Measurements from ENCODE around the gene PRR18.

Gene PRR18

DNA sequence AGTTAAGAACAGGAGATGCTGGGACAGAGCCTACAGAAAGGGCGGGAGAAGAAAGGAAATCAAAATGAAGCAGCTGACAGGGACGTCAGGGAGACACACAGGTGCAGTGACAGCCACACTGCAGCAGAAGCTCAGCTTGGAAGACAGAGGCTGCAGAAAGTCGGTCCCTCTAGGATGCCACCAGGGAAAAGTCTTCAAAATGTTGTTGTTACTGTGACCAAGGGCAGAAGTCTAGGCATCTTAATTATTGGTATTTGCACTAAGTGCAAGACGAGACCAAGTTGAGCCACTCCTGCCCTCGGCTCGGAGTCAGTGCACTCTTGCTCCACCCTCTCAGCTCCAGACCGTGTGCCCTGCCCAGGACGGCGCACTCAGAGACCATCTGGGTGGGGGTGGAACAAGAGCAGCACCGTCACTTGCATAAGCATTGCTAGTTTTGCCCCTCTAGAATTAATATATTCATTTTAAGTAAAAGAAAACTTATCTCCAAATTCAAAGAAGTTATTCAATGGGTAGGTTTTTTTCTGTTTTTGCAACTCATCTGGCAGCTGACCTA, 2.6 kb downstream of the PRR18 start:
- no peak for FAIRE-seq

DNA sequence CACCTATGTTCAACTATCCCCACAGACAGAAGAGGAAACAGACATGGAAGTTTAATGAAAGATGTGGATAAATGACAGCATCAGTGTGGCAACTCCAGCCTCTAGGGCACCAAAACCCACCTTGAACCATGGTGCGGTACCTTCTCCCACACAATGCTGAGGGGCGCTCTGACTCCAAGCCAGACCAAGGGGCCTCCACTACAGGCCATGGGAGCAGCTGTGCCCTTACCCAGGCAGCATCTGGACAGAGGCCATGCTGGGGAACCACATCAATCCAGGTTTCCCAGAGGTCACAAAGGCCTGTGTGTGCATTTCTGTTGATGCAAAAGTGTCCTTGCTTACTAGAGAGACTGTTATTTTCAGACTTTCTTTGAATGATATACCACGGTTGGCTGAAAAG, 4.1 kb downstream of the PRR18 start:
- FAIRE-seq, result no peak

DNA sequence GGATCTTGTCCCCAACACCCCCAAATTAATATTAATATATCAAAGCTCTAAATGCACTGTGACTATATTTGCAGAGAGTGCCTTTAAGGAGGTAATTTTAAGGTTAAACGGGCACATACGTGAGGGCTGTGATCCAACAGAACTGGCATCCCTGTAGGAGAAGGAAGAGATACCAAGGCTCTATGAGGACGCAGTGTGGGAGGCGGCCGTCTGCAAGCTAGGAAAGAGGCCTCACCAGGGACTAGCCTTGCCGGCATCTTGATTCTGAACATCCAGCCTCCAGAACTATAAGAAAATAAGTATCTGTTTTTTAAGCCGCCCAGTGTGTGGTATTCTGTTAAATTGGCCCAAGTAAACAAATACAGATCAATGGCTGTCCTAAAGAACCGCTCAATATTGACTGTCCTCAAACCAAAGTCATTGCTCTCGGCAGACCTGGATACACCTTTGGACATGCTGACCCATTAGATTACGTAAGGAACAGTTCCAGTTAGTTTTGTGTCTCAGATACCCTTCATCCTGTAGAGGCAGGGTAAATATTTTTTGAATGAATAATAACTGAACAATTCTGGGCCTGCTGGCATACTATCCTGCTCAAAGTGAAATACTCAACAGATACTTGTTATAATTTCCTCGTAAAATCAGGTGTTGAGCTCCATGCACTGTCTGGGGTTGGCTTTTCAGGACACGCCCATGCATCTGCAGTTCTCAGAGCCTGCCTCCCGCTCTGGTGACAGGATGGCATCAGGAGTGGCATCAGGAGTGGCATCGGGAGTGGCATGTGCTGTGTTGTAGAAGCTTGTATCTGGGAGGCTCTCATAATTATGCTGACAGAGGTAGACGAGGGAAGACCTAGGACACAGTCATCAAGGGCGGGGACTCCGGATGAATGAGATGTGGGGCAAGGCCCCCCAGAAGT, 6.3 kb downstream of the PRR18 start:
- no peak for FAIRE-seq

DNA sequence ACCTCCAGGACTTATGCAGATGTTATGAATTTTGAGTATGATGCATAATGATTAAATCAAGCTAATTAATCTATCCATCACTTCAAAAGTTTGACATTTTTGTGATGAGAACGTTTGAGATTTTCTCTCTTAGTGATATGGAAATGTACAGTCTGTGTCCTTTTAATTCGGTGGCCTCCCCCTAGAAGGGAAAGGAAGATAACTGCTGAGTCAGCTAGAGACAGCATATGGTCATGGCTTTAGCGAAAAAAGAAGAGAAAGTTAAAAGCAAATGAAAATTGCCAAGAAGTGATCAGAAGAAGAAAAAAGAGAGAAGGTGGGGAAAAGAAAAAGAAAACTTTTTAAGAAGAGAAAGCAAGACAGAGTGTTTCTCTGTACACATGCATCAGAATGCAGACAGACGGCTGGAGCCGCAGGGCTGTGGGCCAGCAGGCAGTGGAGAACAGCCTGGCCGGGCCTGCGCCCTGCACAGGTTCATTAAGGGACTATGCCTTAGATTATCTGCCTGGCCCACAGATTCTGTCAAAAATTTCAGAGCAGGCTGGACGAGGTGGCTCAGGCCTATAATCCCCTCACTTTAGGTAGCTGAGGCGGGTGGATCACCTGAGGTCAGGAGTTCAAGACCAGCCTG, 7.7 kb downstream of the PRR18 start:
- FAIRE-seq, result no peak

DNA sequence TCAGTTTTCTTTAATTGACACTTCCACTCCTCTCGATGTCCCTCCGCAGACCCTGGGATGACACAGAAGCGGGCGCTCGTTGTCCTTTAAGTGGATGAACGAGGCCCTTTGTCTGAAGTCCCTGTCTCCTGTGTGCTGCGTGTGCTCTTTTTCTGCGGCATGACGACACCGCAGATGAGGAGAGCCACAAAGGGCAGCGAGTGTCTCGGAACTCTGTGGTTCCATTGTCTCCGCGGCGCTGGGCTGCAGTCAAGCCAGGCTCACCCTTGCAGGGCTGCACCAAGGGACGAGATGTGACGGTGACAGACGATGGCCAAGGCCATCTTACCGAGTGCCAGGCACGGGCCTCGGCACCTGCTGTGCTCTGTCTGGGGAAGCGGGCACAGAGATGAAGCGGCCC, 10.6 kb downstream of the PRR18 start:
- no peak for FAIRE-seq

DNA sequence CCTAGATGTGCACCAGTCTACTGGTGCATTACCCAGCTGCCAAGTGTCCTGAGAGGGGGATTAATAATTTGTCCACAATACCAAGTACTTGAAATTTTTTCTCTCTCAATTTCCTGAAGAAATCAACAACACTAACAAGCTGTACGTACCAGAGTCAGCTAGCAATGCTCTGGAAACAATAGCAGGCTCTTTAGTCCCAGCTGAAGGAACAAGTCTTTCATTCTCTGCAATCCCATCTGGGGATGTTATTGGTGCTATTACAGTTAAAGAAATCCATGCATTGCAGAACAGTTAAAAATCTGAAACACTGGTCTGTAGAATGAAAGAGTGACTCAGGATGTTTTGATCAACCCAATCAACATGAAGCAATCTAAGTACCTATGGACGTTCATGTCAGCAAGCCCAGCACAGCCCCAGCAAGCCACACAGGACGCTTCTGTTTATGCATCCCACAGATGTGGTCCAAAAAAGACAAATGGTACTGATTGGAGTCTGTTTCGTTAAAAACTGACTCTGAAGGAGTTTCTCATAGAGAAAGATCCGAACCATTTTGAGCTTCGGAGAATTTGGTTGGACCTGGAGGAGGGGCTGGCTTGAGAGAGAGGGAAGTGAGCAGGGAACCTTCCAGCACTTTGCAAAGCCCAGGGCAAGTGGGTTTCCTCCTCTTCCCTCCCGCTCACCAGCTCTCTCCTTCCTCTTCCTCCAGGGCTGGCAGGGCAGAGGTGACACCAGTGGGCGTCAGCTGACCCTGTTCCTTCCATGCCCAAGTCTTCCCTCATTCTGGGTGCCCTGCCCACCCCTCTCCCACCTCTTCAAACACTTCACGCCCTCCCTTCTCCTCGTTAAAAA, 11.9 kb downstream of the PRR18 start:
- no peak for FAIRE-seq

DNA sequence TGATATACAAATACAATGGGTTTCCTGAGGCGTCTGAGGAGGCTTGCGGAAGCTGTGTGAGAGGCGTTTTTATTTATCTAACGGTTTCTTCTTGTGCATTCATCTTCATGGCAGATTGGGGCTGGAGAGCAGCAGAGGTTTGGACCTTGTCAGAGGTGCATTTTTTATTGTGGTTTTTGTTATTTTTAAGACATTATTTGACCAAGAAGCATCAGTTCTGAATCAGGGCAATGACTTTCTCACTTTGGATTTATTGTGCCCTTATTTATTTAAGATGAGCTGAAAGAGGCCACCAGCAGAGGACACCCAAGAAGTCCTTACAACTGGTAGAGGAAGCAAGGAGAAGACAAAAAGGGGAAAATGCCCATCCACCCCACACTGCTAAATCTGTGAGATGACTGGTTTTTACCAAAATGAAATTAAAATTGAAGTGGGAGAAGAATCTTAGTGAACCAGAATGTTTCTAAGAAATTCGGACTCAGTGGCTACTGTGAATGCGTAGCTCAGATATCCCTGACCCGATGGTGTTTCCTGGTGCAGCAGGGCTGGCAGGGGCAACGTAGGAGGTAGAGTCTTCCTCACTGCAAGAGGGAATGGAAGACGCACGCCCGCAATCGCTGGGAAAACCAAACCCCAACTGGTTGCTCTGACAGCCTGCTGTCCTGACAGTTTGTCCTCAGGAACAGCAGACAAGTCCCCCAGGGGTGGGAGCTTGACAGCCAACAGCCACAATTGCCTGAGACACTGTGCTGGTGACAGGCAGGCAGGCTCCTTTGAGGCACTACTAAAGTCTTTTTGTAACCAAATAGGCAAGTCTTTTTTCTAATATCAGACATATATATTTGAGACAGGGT, 14.2 kb downstream of the PRR18 start:
- no peak for FAIRE-seq

DNA sequence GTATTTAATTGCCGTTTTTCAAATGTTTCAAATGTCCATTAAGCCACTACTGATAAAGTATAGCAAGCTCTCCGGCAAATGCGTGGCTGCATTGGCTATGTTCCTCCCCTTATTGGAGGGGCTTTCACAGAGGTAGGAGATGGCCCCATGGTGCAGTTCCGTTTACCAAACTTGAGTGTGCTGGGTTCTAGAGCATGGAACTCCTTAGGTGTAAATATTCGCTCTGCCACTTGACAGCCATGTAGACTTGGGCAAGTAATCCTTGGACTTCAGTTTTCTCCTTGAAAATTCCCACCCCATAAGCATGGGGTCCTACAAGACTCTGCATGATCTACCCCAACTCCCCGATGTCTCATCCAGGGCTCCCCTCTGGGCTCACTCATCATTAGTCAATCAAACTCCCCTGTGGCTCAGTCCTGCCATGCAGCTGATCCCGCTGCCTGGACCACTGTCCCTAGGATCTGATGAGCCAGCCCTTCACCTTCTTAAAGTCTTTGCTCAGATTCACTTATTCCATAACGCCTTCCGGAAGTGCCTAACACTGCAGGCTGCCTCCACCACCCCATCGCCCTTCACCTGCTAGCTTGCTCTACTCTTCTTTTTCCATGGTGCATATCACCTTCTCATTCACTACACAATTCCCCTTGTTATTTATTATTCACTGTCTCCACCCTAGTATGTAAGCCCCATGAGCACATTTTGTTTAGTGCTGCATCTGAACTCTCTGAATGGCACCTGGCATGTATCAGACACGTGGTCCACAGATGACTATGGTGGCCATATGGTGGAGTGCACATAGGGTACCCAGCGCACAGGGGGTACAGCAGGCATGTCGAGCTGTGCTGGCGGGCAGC, 18.8 kb downstream of the PRR18 start:
- no peak for FAIRE-seq

DNA sequence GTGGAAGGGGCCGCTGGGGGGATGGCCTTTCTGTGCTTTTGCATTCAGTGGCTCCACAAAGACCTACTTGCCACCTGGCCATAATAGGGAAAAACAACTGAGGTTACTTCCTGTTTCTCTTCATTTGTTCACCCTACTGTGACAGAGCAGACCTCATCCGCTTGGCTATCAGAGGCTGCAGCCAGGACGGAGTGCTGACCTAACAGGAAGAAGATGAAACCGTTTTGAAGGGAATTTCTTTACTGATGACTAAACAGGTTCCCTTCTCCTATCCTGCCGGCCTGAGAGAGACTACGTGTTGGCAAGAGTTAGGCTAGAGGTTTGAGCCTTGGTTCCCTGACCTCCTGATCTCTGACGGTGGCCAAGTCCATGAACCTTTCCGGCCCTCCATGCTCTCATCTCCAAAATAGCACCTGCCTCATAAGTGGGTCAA, 21.3 kb downstream of the PRR18 start:
- no peak for FAIRE-seq

DNA sequence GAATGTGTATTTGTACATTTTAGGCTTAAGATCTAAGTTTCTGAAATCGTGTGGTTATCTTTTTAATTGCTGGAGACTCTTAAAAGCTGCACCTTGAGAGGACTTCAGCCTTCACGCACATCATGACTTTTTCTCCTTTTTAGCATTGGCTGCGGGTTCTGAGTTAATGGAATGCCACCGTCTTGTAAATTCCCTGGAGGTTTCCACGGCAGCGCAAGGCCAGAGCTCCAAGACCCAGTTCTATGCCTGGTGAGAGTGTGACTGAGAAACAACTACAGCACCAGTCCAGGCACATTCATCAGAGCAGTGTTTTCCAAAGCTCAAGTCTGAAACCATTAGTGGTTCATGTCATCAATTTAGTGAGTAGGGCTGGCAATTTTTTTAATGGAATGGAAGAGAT, 23.0 kb downstream of the PRR18 start:
- FAIRE-seq, result no peak

DNA sequence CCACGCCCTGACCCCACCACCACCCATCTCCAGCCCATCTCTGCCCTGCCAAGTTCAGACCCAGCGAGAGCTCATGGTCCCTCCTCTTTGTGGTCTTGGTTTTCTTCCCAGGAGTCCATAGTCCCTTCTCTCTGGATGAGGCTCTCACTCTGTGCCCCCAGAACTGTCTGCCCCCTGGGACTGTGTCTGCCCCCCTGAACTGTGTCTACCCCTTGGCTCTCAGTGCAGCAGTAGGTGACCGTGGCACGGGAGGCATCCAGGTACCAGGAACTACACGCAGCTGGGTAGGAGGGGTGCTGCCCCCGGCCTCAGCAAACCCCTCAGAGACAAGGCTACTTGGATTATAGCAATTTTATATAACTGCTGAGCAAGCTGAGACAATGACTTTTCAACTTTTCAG, 23.6 kb downstream of the PRR18 start:
- FAIRE-seq, result no peak

DNA sequence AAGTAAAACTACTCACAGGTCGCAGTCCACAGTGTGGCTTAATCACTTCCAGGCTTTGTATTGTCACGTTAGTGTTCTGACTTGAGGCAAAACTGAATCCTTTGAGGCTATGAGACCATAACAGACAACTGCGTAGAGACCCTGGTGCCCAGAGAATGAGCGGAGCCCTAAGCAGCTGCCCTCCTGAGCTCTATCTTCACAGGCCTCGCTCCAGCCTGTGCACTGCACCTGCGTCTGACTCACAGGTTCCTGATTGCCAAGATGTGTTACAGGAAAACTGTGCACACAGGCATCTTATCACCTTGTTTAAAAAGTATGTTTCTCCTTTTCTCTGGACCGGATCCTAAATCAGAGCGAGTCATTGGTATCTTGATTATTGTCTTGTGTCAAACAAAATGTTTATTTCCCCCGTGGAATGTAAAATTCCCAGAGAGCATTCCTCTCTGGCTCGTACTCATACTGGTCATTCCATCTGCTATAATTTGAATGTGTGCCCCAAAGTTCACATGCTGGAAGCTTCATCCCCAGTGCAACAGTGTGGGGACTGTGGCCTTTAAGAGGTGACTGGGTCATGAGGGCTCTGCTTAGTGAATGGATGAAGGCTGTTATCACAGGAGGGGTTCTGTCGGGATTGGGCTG, 25.7 kb downstream of the PRR18 start:
- no peak for FAIRE-seq

DNA sequence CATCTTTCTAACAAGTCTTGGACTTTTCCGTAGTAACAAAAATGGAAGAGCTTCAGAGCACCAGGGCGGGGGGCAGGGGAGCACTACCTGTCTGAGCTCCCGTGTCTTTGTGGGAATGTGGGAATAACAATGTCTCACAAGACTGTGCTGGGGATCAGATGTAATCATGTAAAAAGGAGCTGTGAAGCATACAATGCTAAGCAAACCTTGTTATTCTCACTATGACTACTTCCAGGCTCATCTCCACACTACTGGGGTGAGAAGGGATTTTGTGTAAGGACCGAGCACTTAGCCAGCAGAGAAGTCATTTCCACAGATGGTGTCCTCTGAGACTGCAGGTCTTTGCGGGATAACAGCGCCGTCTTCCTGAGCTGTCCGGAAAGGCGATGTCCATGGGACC, 27.1 kb downstream of the PRR18 start:
- no peak for FAIRE-seq

DNA sequence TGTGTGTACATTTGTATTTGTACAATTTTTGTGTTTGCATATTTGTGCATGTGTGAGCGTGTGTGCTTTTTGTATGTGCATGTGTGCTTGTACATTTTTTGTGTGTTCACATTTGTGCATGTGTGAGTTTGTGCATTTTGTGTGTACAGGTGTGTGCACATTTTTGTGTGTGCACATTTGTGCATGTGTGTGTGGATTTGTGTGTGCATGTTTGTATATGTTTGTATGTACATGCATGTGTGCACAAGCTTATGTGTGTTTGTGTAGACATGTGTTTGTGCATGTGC, 28.9 kb downstream of the PRR18 start:
- no peak for FAIRE-seq

DNA sequence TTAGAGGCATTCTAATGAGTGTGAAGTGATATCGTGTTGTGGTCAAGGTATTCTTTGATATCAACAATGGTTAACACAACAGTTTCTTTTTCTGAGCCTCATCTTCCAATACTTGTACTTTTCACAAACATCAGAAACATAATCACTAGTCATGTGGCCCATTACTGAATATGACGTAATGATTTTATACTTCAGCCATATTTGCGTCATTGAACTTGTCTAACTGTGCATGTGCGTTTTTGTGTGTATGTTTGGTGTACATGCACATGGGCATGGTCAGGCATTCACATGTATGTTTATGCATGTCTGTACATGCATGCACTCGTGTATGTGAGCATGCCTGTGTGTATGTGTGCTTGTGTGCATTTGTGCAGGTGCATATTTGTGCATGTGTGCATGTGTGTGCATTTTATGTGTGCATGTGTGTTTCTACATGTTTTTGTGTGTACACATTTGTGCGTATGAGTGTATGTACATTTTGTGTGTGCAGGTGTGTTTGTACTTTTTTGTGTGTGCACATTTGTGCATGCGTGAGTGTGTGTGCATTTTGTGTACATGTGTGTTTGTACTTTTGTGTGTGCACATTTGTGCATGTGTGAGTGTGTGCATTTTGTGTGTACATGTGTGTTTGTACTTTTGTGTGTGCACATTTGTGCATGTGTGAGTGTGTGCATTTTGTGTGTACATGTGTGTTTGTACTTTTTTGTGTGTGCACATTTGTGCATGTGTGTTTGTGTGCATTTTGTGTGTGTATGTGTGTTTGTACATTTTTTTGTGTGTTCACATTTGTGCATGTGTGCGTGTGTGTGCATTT, 29.4 kb downstream of the PRR18 start:
- no peak for FAIRE-seq

DNA sequence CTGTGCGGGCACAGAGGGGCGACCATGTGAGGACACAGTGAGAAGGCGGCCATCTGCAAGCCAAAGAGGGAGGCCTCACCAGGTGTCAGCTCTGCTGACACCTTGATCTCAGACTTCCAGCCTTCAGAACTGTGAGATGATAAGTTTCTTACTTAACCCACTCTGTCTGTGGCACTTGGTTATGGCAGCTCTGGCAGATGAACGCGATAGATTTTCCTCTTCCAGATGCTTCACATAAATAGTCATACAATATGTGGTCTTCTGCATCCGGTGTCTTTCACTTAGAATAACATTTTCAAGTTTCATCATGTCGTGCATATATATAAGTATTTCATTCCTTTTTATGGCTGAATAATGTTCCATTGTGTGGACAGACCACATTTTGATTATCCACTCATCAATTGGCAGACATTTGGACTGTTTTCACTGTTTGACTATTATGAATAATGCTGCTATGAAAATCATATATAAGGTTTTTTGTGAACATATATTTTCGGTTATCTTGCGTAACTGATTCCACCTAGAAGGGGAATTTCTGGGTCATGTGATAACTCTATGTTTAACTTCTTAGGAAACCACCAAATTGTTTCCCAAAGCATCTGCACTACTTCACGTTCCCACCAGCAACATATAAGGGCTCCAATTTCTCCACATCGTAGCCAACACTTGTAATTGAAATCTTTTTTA, 30.2 kb downstream of the PRR18 start:
- no peak for FAIRE-seq

DNA sequence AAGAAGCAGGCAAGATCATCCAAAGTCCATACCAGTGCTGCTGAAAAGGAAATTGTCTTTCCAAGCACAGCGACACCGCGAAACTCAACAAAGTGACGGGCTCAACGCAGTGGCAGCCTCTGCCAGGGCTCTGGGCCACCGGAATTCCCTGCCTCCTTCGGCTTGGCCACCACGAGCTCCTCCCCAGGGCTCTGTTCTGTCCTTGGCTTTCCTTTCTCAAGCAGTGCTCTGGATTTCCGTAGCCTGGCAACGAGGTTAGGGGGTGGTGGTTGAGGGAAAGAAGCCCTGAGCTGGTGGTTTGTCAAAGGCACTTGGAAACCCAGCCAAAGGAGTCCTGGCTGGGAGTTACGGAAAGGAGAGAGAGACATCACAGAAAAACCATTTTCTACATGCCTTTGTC, 31.2 kb downstream of the PRR18 start:
- no peak for FAIRE-seq

DNA sequence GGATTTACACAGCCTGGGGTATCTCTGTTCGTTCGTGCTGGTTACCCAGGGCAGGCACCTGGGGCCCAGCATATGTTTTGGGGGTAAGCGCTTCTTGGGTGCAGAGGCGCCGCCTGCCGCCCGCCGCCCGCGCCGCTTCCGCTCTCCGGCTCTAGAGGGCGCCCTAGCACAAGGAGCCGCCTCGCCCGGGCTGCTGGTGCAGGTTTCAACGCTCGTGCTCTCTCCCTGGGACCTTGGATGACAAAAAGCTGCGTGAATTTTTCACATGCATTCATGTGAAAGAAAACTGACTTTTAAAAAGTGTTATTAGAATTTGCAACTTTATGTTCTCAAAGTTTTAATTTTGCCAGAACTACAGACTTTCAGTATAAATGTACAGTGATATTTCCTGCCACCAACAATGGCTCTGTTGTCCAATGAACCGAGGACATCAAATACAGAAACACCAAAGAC, 32.5 kb downstream of the PRR18 start:
- FAIRE-seq, result no peak

DNA sequence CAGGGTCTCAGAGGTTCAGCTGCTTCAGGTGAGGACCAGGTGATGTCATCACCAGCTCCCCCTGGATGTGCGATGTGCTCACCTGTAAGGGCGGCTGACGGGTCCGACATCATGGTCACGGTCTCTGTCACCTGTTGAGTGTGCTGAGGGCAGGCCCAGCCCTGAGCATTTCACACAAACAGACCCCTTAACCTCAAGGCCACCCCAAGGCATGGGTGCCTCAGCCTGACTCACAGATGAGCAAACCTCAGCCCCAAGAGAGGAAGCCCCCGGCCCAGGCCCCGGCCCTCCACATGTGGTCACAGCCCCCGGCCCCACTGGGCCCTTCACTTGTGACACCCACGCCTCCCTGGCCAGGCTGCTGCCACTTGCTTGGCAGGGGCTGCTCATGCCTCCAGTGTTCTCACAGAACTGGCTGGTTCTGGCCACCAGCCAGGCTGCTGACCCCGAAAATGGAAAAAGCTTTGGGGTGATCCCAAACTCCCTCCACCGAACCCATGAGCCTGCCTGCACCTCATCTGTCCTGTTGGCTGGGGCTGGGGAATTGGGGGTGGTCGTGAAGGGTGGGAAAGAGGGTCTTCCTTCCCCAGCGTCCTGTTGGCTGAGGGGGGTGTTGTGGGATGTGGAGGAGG, 33.3 kb downstream of the PRR18 start:
- FAIRE-seq, result no peak

All from endometrium (tissue), 2 donors.